Activated B cell treated with CpG ODN at 0.5 μM for 24 hours (primary cell): ENCODE data around the gene ST6GAL2. TPM values are rescaled to one million over a fixed set of nuclear protein-coding genes. Genes with fewer than 3 reads are reported as not detected.

Experiments used
- ATAC-seq: fragments of 200-7000 bp; cut with Tn5 transposase; one replicate; pipeline ENCODE4 v1.10.0; 2021; ENCODE audit warnings: low read depth, mild to moderate bottlenecking, moderate library complexity
- CTCF ChIA-PET: fragments of 350-600 bp; sonication (Branson Sonifier 250); formaldehyde crosslinking; loops from one replicate; lab custom pipeline; 2021; ENCODE audit warnings: antibody characterized with exemption; lab: Charles Lee
- POLR2A ChIA-PET: fragments of 350-600 bp; sonication (Branson Sonifier 250); formaldehyde crosslinking; loops from one replicate; lab custom pipeline; 2021; ENCODE audit warnings: antibody characterized with exemption; lab: Charles Lee
- DNase-seq: peaks from one replicate; pipeline ENCODE4 v3.0.0; 2022
- H3K27ac Mint-ChIP-seq: one replicate; pipeline ENCODE4 v1.8.0; 2020; ENCODE audit warnings: mixed read lengths
- H3K27me3 Mint-ChIP-seq: one replicate; pipeline ENCODE4 v1.8.0; 2021; ENCODE audit warnings: mixed read lengths
- H3K36me3 Mint-ChIP-seq: one replicate; pipeline ENCODE4 v1.8.0; 2021; ENCODE audit warnings: low read depth, mixed read lengths
- H3K4me1 Mint-ChIP-seq: one replicate; pipeline ENCODE4 v1.8.0; 2021; ENCODE audit warnings: mixed read lengths
- H3K4me3 Mint-ChIP-seq: one replicate; pipeline ENCODE4 v1.8.0; 2020; ENCODE audit warnings: mild to moderate bottlenecking, mixed read lengths
- H3K9me3 Mint-ChIP-seq: one replicate; pipeline ENCODE4 v1.8.0; 2020; ENCODE audit warnings: mixed read lengths
- intact Hi-C: fragments of 100-400 bp; cut with micrococcal nuclease; formaldehyde crosslinking; loops from one replicate; pipeline ENCODE4 v1.15.1; 2024
- total RNA-seq: library from RNA; stranded (reverse); gene quantifications from 2 replicates; pipeline ENCODE4 v1.2.3, GENCODE V29; 2022
- TF ChIP-seq, protein P1 (sequence below): fragments of 200-600 bp; IDR thresholded peaks from one replicate; pipeline ENCODE4 v1.8.0; 2022; ENCODE audit warnings: antibody characterized with exemption, mild to moderate bottlenecking

ST6GAL2 gene
- total RNA-seq, 1 donor from 2014 or later, result not detected

DNA sequence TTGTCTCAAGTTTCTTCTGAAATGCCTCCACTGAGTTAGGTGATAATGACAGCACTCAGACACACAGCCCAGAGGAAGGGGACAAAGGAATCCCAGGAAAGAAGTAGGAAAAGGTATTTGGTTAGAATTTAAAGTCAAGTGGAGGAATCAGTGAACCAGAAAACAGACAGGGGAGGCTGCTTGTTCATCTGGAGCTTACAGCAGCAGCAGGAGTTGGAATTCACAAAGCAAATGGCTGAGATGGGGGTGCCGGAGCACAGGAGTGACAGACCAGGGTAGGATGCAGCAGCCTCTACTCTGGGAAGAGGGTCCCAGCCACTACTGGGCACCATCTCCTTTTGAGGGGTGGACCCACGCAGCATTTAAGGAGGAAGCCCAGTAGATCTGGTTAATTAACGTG is 104.8 kb downstream of the ST6GAL2 start:
- DNase-seq (no peak), ATAC-seq (no peak)
- intact Hi-C loops, result no loop called here
- TF ChIP-seq, protein P1, sequence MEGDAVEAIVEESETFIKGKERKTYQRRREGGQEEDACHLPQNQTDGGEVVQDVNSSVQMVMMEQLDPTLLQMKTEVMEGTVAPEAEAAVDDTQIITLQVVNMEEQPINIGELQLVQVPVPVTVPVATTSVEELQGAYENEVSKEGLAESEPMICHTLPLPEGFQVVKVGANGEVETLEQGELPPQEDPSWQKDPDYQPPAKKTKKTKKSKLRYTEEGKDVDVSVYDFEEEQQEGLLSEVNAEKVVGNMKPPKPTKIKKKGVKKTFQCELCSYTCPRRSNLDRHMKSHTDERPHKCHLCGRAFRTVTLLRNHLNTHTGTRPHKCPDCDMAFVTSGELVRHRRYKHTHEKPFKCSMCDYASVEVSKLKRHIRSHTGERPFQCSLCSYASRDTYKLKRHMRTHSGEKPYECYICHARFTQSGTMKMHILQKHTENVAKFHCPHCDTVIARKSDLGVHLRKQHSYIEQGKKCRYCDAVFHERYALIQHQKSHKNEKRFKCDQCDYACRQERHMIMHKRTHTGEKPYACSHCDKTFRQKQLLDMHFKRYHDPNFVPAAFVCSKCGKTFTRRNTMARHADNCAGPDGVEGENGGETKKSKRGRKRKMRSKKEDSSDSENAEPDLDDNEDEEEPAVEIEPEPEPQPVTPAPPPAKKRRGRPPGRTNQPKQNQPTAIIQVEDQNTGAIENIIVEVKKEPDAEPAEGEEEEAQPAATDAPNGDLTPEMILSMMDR, result no peak
- Mint-ChIP-seq H3K27me3 (no peaks in the 10 kb centered on the region), H3K4me3 (no peak overlapping the region), H3K27ac (no peak overlapping the region), H3K36me3 (no peaks in the 10 kb centered on the region), H3K4me1 (no peaks in the 10 kb centered on the region), H3K9me3 (peaks cover 6% of the 10 kb centered on the region)
- ChIA-PET CTCF (no interaction called here), POLR2A (no interaction called here)

DNA sequence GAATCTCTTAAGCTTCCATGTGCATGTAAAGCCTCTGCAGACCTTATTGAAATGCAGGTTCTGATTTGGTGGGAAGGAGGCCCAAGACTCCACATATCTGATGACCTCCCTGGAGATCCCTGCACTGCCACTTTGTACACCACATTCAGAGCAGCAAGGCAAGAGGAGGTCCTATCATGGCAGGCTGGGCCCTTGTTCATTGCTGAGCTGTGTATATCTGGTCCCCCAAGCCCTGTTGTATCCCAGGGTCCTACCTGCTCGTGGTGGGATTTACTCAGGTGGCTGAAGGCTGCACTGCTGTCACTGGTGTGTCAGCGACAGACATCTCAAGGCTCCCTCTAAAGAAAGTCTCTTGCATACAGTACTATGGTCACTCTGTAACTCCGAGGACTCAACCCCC is 114.2 kb downstream of the ST6GAL2 start:
- CTCF ChIA-PET, result no interaction called here
- TF ChIP-seq, protein P1, result no peak

GRCh38 chr2:106770986-106771385 is 115.0 kb downstream of the ST6GAL2 start:
- no peak for DNase-seq
- TF ChIP-seq, protein P1, result no peak
- Mint-ChIP-seq H3K27me3 (no peaks in the 10 kb centered on the region), H3K27ac (no peak overlapping the region), H3K4me3 (no peak overlapping the region), H3K9me3 (no peaks in the 10 kb centered on the region), H3K36me3 (no peaks in the 10 kb centered on the region), H3K4me1 (no peaks in the 10 kb centered on the region)
- no peak for ATAC-seq
- intact Hi-C loops, result no loop called here
- ChIA-PET POLR2A (no interaction called here), CTCF (no interaction called here)

More for the DNA sequence above, 114.2 kb downstream of the ST6GAL2 start:
- no peaks in the 10 kb centered on the region for H3K9me3 Mint-ChIP-seq
- no peaks in the 10 kb centered on the region for H3K4me1 Mint-ChIP-seq
- intact Hi-C loops, result no loop called here
- H3K27me3 Mint-ChIP-seq, result no peaks in the 10 kb centered on the region
- H3K4me3 Mint-ChIP-seq, result no peak overlapping the region
- ATAC-seq (no peak), DNase-seq (no peak)
- no peak overlapping the region for H3K27ac Mint-ChIP-seq
- POLR2A ChIA-PET, result no interaction called here
- no peaks in the 10 kb centered on the region for H3K36me3 Mint-ChIP-seq

- no peak for ATAC-seq
- no peak overlapping the region for H3K27ac Mint-ChIP-seq
- CTCF ChIA-PET, result no interaction called here
- intact Hi-C loops, result no loop called here
- no peaks in the 10 kb centered on the region for H3K27me3 Mint-ChIP-seq
- POLR2A ChIA-PET, result no interaction called here
- TF ChIP-seq, protein P1, result no peak
- no peaks in the 10 kb centered on the region for H3K36me3 Mint-ChIP-seq
- no peaks in the 10 kb centered on the region for H3K4me1 Mint-ChIP-seq
- H3K4me3 Mint-ChIP-seq, result no peak overlapping the region
- H3K9me3 Mint-ChIP-seq, result peaks cover 3% of the 10 kb centered on the region
- DNase-seq, result no peak
Measured at GRCh38 chr2:106764614-106765013, 121.4 kb downstream of the ST6GAL2 start.

DNA sequence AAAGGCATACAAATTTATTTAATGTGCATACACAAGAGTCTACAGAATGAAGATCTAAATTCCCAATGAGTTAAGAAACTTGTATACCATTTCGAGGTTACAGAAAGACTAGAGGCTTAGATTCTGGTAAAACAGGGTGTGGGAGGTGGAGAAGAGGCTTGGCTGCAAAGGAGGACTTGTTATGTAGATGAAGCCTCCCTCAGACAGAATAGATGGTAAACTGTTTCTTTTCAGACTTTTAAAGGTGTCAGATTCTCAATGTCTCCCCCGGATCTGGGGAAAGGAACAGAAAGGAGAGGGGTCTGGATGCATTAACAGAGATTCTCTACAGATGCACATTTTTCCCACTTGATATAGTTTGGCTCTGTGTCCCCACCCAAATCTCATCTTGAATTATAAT is 126.0 kb downstream of the ST6GAL2 start:
- CTCF ChIA-PET, result no interaction called here

More for the DNA sequence above, 126.0 kb downstream of the ST6GAL2 start:
- TF ChIP-seq, protein P1, result no peak
- no peak for DNase-seq
- H3K27me3 Mint-ChIP-seq, result no peaks in the 10 kb centered on the region
- no peaks in the 10 kb centered on the region for H3K36me3 Mint-ChIP-seq
- no peak for ATAC-seq
- H3K27ac Mint-ChIP-seq, result no peak overlapping the region
- POLR2A ChIA-PET, result no interaction called here
- H3K9me3 Mint-ChIP-seq, result peaks cover 3% of the 10 kb centered on the region
- H3K4me1 Mint-ChIP-seq, result no peaks in the 10 kb centered on the region
- intact Hi-C loops, result no loop called here
- no peak overlapping the region for H3K4me3 Mint-ChIP-seq
